ENCODE results near the gene MYO1A.

Gene MYO1A

GRCh38 chr12:57049890-57050289 is at the start of gene MYO1A:
MYO1A (minus strand) TSS chr12:57050129; CDS start chr12:57048323, 1,806 bp downstream.
- DNase-seq, result peak; percentile 32

- no peak for DNase-seq
Measured at GRCh38 chr12:57099047-57099714, 49.3 kb upstream of the MYO1A start.

- no peak for DNase-seq
Measured at GRCh38 chr12:57098546-57098945, 48.6 kb upstream of the MYO1A start.

- peak; percentile 73 for DNase-seq
Measured at GRCh38 chr12:57097554-57097835, 47.6 kb upstream of the MYO1A start.

- DNase-seq, result no peak
Measured at GRCh38 chr12:57096748-57097553, 47.0 kb upstream of the MYO1A start.

GRCh38 chr12:57096099-57096572 is 46.2 kb upstream of the MYO1A start:
- no peak for DNase-seq

- DNase-seq, result no peak
Measured at GRCh38 chr12:57095440-57095839, 45.5 kb upstream of the MYO1A start.

- DNase-seq, result no peak
Measured at GRCh38 chr12:57094208-57095160, 44.6 kb upstream of the MYO1A start.

- peak; percentile 80 for DNase-seq
Measured at GRCh38 chr12:57093415-57094207, 43.7 kb upstream of the MYO1A start.

- no peak for DNase-seq
Measured at GRCh38 chr12:57092876-57093414, 43.0 kb upstream of the MYO1A start.

- DNase-seq, result no peak
Measured at GRCh38 chr12:57092529-57092862, 42.6 kb upstream of the MYO1A start.

GRCh38 chr12:57091638-57092528 is 42.0 kb upstream of the MYO1A start:
- no peak for DNase-seq

- DNase-seq, result no peak
Measured at GRCh38 chr12:57090924-57091637, 41.2 kb upstream of the MYO1A start.

- DNase-seq, result no peak
Measured at GRCh38 chr12:57090490-57090889, 40.6 kb upstream of the MYO1A start.

GRCh38 chr12:57089271-57090245 is 39.6 kb upstream of the MYO1A start:
- peak; percentile 79 for DNase-seq

- peak; percentile 99 for DNase-seq
Measured at GRCh38 chr12:57088354-57089270, 38.7 kb upstream of the MYO1A start, which contains the start of gene NAB2. NAB2 (plus strand) TSS chr12:57089114; CDS start chr12:57089272, 158 bp downstream.

GRCh38 chr12:57087691-57088353 is 37.9 kb upstream of the MYO1A start:
- peak; percentile 90 for DNase-seq
